H1 (cell line): Measurements from ENCODE around the gene TMEM236. TPM values are rescaled to one million over a fixed set of nuclear protein-coding genes. Genes with fewer than 3 reads are reported as not detected.

Source experiments
- JUND ChIP-seq: IDR thresholded peaks from 2 replicates; pipeline ENCODE4 v1.6.1; 2011; ENCODE audit warnings: mild to moderate bottlenecking, improper control_type of control experiment, low read length
- SIN3A ChIP-seq, 2 experiments: IDR thresholded peaks in 1 of 2; conservative IDR thresholded peaks in 1 of 2; 2 replicates each; pipeline ENCODE4 v1.6.1; 2011 to 2012; ENCODE audit warnings: low read length in 2 of 2, improper control_type of control experiment in 1 of 2, low read depth in 1 of 2, mild to moderate bottlenecking in 1 of 2
- polyA plus RNA-seq, 7 experiments: library from polyadenylated mRNA; depleted of rRNA in 3 of 7; stranded (reverse) in 5 of 7; unstranded in 2 of 7; fragments of >200 nt in 5 of 7; fragments of 200-250 nt in 2 of 7; gene quantifications; 1 replicate in 5 of 7; 2 replicates in 1 of 7; 4 replicates in 1 of 7; pipeline versions ENCODE4 v1.2.1 to v1.2.3, GENCODE V29; 2011 to 2013; ENCODE audit warnings: missing spikeins in 2 of 7, mixed read lengths in 2 of 7
- total RNA-seq: library from RNA; stranded (reverse); fragmentation: NEBNext Ultra II Directional; extraction: Animal tissue kit (Norgen Biotek cat#: 25700); gene quantifications from 2 replicates; pipeline ENCODE4 v1.2.1, GENCODE V29; 2021

The TMEM236 gene
- total and polyA plus RNA-seq, 2 of the 8 experiments (the other 6 are each of a cell fraction or from before 2014, with no cell fraction given) = 0.02 to 0.07 TPM

- TF ChIP-seq SIN3A (conservative IDR thresholded peaks at IDR 0.05 in 1 of 2, IDR thresholded peaks at IDR 0.05 in 1 of 2; ENCODE audit: low read depth in 1 of 2, low read length in 2 of 2) (no peak), JUND (peak; percentile 54; the same call in 1 of the 2 replicates)
Measured at GRCh38 chr10:17787087-17787961, 35.3 kb downstream of the TMEM236 start (continued).
